Breast epithelium (tissue), 4 donors: ENCODE results near the gene CTCFL. TPM values are rescaled to one million over a fixed set of nuclear protein-coding genes. Genes with fewer than 3 reads are reported as not detected.

Experiments used
- DNase-seq, 2 donors: peaks; one replicate each; pipeline ENCODE4 v3.0.0-alpha.2; 2019; ENCODE audit warnings: low spot score in 2 of 2
- H3K27ac ChIP-seq, 2 donors: fragments of 200-600 bp; sonication (generic) in 1 of 2; one replicate each; pipeline ENCODE4 v1.5.1; 2016 to 2019; ENCODE audit warnings: mild to moderate bottlenecking in 1 of 2
- H3K27me3 ChIP-seq, 2 donors: fragments of 200-600 bp; sonication (generic) in 1 of 2; one replicate each; pipeline versions ENCODE4 v1.5.1 to v1.6.0; 2017 to 2019; ENCODE audit warnings: control low read depth in 1 of 2, mild to moderate bottlenecking in 1 of 2
- H3K36me3 ChIP-seq: fragments of 200-600 bp; one replicate; pipeline ENCODE4 v1.5.1; 2019
- H3K4me1 ChIP-seq, 2 donors: fragments of 200-600 bp; sonication (generic); one replicate each; pipeline ENCODE4 v1.5.1; 2016 to 2019; ENCODE audit warnings: control low read depth in 1 of 2
- H3K4me3 ChIP-seq, 3 donors: fragments of 200-600 bp; sonication (generic); 1 replicate in 2 of 3; 2 replicates in 1 of 3; pipeline ENCODE4 v1.5.1; 2016 to 2019; ENCODE audit warnings: mild to moderate bottlenecking in 3 of 3, moderate library complexity in 2 of 3
- H3K9me3 ChIP-seq, 2 donors: fragments of 200-600 bp; sonication (generic) in 1 of 2; one replicate each; pipeline ENCODE4 v1.5.1; 2016 to 2019; ENCODE audit warnings: control low read depth in 1 of 2
- POLR2A ChIP-seq: fragments of 450-650 bp; IDR thresholded peaks from one replicate; pipeline ENCODE4 v1.6.1; 2016; ENCODE audit warnings: antibody characterized with exemption, mild to moderate bottlenecking, moderate library complexity
- POLR2AphosphoS5 ChIP-seq, 3 donors: sonication (generic); formaldehyde crosslinking; IDR thresholded peaks; one replicate each; pipeline ENCODE4 v1.6.1; 2017; ENCODE audit warnings: antibody characterized with exemption in 3 of 3
- intact Hi-C: fragments of 100-400 bp; cut with DNase I; formaldehyde crosslinking; loops from one replicate; pipeline ENCODE4 v1.15.1; 2023; ENCODE audit warnings: low total_unique reads
- total RNA-seq, 3 donors: library from RNA; depleted of rRNA; stranded (reverse); fragments of >200 nt; gene quantifications; one replicate each; pipeline ENCODE4 v1.1.0, GENCODE V29; 2016
- TF ChIP-seq, protein P1 (sequence below), 3 donors: fragments of 450-650 bp; IDR thresholded peaks; one replicate each; pipeline ENCODE4 v1.5.1; 2016 to 2017; ENCODE audit warnings: antibody characterized with exemption in 3 of 3, mild to moderate bottlenecking in 3 of 3, moderate library complexity in 3 of 3

Gene CTCFL
- total RNA-seq, 3 donors from 2014 or later, result not detected

- intact Hi-C loops, result loop anchor here (5.0 kb wide), 1 partner anchor 1301 kb away; no protein-coding TSS in a partner anchor
- no peak overlapping the region for H3K27ac ChIP-seq
- TF ChIP-seq POLR2AphosphoS5 (IDR thresholded peaks at IDR 0.05) (no peak), POLR2A (no peak)
- H3K27me3 ChIP-seq, result peaks cover 0 to 4% of the 10 kb centered on the region in 2 donors
- H3K36me3 ChIP-seq, result no peaks in the 10 kb centered on the region
- no peaks in the 10 kb centered on the region for H3K9me3 ChIP-seq
- no peak for DNase-seq
- no peak overlapping the region for H3K4me3 ChIP-seq
- no peaks in the 10 kb centered on the region for H3K4me1 ChIP-seq
These were observed 21.2 kb upstream of the CTCFL start for GRCh38 chr20:57545927-57546662.

DNA sequence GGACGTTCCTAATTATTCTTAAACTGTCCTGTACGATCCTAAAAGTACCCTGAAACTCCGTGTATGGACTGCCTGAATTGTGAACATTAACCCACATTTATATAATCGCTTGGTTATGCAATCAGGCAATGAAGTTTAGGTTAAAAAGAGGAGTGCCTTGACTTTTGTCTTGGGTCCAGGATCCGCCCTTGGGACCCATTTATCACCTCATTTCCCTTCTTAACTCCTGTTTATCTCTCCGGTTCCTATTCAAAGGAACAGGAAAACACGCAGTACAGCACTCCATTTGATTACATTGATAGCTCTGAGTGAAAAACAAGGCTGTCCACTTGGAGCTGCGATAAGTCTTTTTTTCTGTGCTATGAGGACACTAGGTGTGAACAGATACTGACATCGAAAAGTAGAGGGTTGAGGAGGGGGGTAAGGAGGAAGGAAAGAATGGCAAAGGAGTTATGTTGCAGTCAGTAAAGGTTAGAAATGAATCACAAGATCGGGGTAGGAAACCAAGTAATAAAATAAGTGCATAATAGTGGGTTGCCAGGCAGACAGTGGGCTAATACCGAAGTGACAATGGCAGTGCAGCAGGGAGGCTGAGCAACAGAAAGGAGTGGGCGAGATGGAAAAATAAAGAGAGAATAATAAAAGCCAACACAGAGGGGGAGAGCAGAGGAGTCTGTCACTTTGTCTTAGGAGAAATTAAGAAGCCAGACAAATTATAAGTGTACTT, 20.1 kb upstream of the CTCFL start:
- TF ChIP-seq, protein P1, sequence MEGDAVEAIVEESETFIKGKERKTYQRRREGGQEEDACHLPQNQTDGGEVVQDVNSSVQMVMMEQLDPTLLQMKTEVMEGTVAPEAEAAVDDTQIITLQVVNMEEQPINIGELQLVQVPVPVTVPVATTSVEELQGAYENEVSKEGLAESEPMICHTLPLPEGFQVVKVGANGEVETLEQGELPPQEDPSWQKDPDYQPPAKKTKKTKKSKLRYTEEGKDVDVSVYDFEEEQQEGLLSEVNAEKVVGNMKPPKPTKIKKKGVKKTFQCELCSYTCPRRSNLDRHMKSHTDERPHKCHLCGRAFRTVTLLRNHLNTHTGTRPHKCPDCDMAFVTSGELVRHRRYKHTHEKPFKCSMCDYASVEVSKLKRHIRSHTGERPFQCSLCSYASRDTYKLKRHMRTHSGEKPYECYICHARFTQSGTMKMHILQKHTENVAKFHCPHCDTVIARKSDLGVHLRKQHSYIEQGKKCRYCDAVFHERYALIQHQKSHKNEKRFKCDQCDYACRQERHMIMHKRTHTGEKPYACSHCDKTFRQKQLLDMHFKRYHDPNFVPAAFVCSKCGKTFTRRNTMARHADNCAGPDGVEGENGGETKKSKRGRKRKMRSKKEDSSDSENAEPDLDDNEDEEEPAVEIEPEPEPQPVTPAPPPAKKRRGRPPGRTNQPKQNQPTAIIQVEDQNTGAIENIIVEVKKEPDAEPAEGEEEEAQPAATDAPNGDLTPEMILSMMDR (IDR thresholded peaks at IDR 0.05), result no peak
- TF ChIP-seq POLR2AphosphoS5 (IDR thresholded peaks at IDR 0.05) (no peak), POLR2A (no peak)
- Histone ChIP-seq H3K27me3 (peaks cover 0 to 4% of the 10 kb centered on the region in 2 donors), H3K27ac (no peak overlapping the region), H3K4me1 (no peaks in the 10 kb centered on the region), H3K4me3 (no peak overlapping the region), H3K36me3 (no peaks in the 10 kb centered on the region), H3K9me3 (no peaks in the 10 kb centered on the region)
- intact Hi-C loops, result loop anchor here (5.0 kb wide), 1 partner anchor 1302 kb away; no protein-coding TSS in a partner anchor
- DNase-seq, result no peak

DNA sequence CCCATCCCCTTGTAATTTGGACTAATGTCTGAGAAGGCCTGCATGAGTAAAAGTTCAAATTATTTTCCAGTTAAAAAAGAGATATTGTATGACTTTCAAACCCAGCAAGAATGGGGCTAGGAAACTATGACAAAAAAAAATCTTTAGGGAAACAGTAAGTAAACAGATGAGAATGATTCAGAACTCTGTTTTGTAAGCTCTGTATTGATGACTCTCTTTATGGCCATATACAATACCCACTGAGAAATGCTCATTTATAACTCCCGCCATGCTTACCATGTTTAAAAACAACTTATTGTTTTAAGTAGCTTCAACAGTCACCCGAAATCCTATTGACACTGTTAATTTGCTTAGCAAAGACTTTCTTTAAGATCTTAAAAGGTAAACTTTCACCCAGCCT, 18.8 kb upstream of the CTCFL start:
- TF ChIP-seq, protein P1 (IDR thresholded peaks at IDR 0.05), result no peak
- TF ChIP-seq POLR2AphosphoS5 (IDR thresholded peaks at IDR 0.05) (no peak), POLR2A (no peak)
- DNase-seq, result no peak
- intact Hi-C loops, result no loop called here

DNA sequence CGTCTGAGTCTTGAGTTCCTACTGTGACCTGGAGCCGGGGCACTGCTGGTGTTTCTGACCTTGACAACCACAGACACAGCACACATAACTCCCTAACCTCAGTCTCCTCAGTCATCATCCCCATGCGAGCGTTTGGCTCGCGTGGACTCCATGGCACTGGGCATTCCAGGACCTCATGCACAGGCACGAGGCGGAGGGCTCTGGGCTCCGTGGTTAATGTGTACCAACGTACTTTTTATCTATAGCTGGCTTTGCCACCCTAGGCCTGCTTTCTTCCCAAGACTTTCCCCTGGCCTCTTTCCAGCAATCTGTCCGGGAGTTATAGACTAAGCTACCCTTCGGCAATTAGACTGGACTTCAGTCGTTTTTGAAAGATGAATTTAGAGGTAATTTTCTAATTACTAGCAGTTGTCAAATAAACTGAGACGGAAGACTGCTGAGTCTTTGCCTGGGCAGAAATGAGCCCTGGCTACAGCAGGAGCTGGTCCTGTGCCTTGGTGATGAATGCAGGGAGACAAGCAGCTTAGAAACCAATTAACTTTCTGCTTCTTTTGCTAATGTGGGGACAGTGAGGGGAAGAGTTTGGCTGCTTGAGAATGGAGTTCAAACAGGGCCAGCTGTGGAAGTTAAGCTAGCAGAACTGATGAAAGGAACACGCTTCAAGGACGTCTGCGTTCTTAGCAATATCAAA, 16.1 kb upstream of the CTCFL start:
- intact Hi-C loops, result loop anchor here (2.0 kb wide), 1 partner anchor 78 kb away; no protein-coding TSS in a partner anchor
- no peak overlapping the region for H3K27ac ChIP-seq
- DNase-seq, result no peak
- no peak overlapping the region for H3K4me3 ChIP-seq
- no peaks in the 10 kb centered on the region for H3K36me3 ChIP-seq
- peaks cover 0 to 4% of the 10 kb centered on the region in 2 donors for H3K27me3 ChIP-seq
- TF ChIP-seq, protein P1 (IDR thresholded peaks at IDR 0.05), result no peak
- no peak for TF ChIP-seq POLR2A
- TF ChIP-seq POLR2AphosphoS5 (IDR thresholded peaks at IDR 0.05), result no peak
- H3K9me3 ChIP-seq, result peaks cover 0 to 4% of the 10 kb centered on the region in 2 donors
- H3K4me1 ChIP-seq, result no peaks in the 10 kb centered on the region

More for the DNA sequence above, 18.8 kb upstream of the CTCFL start:
- Histone ChIP-seq H3K27me3 (peaks cover 0 to 4% of the 10 kb centered on the region in 2 donors), H3K9me3 (peaks cover 0 to under 1% of the 10 kb centered on the region in 2 donors), H3K4me3 (no peak overlapping the region), H3K4me1 (no peaks in the 10 kb centered on the region), H3K36me3 (no peaks in the 10 kb centered on the region), H3K27ac (no peak overlapping the region)

- Histone ChIP-seq H3K27ac (no peak overlapping the region), H3K27me3 (peaks cover 0 to 11% of the 10 kb centered on the region in 2 donors), H3K4me3 (no peak overlapping the region), H3K4me1 (no peaks in the 10 kb centered on the region), H3K36me3 (no peaks in the 10 kb centered on the region), H3K9me3 (peaks cover 0 to 4% of the 10 kb centered on the region in 2 donors)
- intact Hi-C loops, result loop anchor here (2.0 kb wide), 1 partner anchor 77 kb away; no protein-coding TSS in a partner anchor
- TF ChIP-seq, protein P1 (IDR thresholded peaks at IDR 0.05), result no peak
- TF ChIP-seq POLR2AphosphoS5 (IDR thresholded peaks at IDR 0.05) (no peak), POLR2A (no peak)
- DNase-seq, result no peak
These were observed 14.9 kb upstream of the CTCFL start for GRCh38 chr20:57539889-57540288.
